ENCODE results near the gene MSRB3.

DNA sequence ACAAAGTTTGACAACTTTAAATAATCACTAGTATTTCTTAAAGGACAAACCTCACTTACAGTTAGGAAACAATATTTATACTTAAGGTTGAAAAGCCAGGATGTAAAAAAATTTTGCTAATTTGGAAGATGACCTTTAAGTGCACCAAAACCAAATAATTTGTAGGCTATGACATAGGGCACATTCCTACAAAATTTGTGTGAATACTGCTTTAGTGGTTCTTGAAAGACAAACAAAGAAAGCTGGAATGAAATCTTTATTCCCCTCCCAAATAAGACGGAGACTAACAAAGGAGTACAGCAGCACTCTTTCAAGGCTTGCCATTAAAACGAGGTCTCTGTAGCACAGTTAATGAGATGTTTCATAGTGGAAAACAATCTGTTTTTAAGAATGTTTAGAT, 45.6 kb downstream of the MSRB3 start:
- TF ChIP-seq TAF7 (optimal IDR thresholded peaks at IDR 0.05; ENCODE audit: borderline replicate concordance, low read depth, low read length) = no peak
- TF ChIP-seq, protein P1, sequence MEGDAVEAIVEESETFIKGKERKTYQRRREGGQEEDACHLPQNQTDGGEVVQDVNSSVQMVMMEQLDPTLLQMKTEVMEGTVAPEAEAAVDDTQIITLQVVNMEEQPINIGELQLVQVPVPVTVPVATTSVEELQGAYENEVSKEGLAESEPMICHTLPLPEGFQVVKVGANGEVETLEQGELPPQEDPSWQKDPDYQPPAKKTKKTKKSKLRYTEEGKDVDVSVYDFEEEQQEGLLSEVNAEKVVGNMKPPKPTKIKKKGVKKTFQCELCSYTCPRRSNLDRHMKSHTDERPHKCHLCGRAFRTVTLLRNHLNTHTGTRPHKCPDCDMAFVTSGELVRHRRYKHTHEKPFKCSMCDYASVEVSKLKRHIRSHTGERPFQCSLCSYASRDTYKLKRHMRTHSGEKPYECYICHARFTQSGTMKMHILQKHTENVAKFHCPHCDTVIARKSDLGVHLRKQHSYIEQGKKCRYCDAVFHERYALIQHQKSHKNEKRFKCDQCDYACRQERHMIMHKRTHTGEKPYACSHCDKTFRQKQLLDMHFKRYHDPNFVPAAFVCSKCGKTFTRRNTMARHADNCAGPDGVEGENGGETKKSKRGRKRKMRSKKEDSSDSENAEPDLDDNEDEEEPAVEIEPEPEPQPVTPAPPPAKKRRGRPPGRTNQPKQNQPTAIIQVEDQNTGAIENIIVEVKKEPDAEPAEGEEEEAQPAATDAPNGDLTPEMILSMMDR (IDR thresholded peaks at IDR 0.05; ENCODE audit: control extremely low read depth in 1 of 3, insufficient read depth in 1 of 3, low read depth in 1 of 3, low read length in 3 of 3) = no peak
- TF ChIP-seq ZNF274 (IDR thresholded peaks at IDR 0.05; ENCODE audit: borderline replicate concordance, extremely low read depth, low read length) = no peak
- TF ChIP-seq CEBPB (IDR thresholded peaks at IDR 0.05; ENCODE audit: low read depth, low read length) = no peak
- no peak for TF ChIP-seq GABPA (IDR thresholded peaks at IDR 0.05; ENCODE audit: borderline replicate concordance, insufficient read depth, low read length)
- TF ChIP-seq NRF1 (IDR thresholded peaks at IDR 0.05; ENCODE audit: low read depth, low read length) = no peak
- TF ChIP-seq POLR2A (IDR thresholded peaks at IDR 0.05; ENCODE audit: control extremely low read depth in 1 of 2, low read depth in 2 of 2, low read length in 2 of 2) = no peak
- TF ChIP-seq CHD2 (IDR thresholded peaks at IDR 0.05; ENCODE audit: low read length) = no peak
- TF ChIP-seq JUND (IDR thresholded peaks at IDR 0.05; ENCODE audit: low read length) = no peak
- no peak for TF ChIP-seq EP300 (IDR thresholded peaks at IDR 0.05; ENCODE audit: borderline replicate concordance in 1 of 2, low read depth in 2 of 2, low read length in 2 of 2)
